C1 segment of cervical spinal cord (tissue), 14 donors: ENCODE measurements around the gene CDC42EP4.
A peak's percentile ranks its signal among the peaks of the same experiment; 100 is the strongest.
"Not testable (repeated sequence)": the region's sequence is repeated elsewhere in the genome, so short reads cannot be mapped to it uniquely, and the experiment has no call there.

ENCODE experiments used
- DNase-seq, 14 donors: peaks; one replicate each; lab custom pipeline; 2025; lab: John Stamatoyannopoulos, UW

Gene CDC42EP4

GRCh38 chr17:73320601-73321264, 8.9 kb upstream of the CDC42EP4 start:
- DNase-seq: no peak

GRCh38 chr17:73319766-73320165, 8.0 kb upstream of the CDC42EP4 start:
- DNase-seq: no peak

GRCh38 chr17:73318836-73319235, 7.0 kb upstream of the CDC42EP4 start:
- DNase-seq: no peak

- no peak for DNase-seq
Measured at GRCh38 chr17:73318427-73318813, 6.6 kb upstream of the CDC42EP4 start.

GRCh38 chr17:73317513-73318426, 6.0 kb upstream of the CDC42EP4 start:
- no peak for DNase-seq

- no peak for DNase-seq
Measured at GRCh38 chr17:73316919-73317505, 5.2 kb upstream of the CDC42EP4 start.

- no peak for DNase-seq
Measured at GRCh38 chr17:73315471-73315870, 3.7 kb upstream of the CDC42EP4 start.

GRCh38 chr17:73313526-73314127, 1.8 kb upstream of the CDC42EP4 start:
- DNase-seq: no peak

GRCh38 chr17:73312887-73313286, 1.1 kb upstream of the CDC42EP4 start:
- not testable (repeated sequence) for DNase-seq

GRCh38 chr17:73311428-73311780, 397 bp downstream of the CDC42EP4 start:
- no peak for DNase-seq

GRCh38 chr17:73309727-73310596, 1.8 kb downstream of the CDC42EP4 start:
- peak in 4 of 14 donors; percentile 22 to 60 (median 40) for DNase-seq

- not testable (repeated sequence) for DNase-seq
Measured at GRCh38 chr17:73308959-73309358, 2.8 kb downstream of the CDC42EP4 start.

GRCh38 chr17:73308017-73308823, 3.6 kb downstream of the CDC42EP4 start:
- DNase-seq: peak in 3 of 14 donors; percentile 7 to 51 (median 15)

- DNase-seq: peak in 9 of 14 donors; percentile 17 to 71 (median 45)
Measured at GRCh38 chr17:73307130-73307529, 4.7 kb downstream of the CDC42EP4 start.

- no peak for DNase-seq
Measured at GRCh38 chr17:73305845-73306836, 5.7 kb downstream of the CDC42EP4 start.

- DNase-seq: peak in 3 of 14 donors; percentile 23 to 83 (median 48)
Measured at GRCh38 chr17:73304971-73305812, 6.6 kb downstream of the CDC42EP4 start.

GRCh38 chr17:73304438-73304837, 7.4 kb downstream of the CDC42EP4 start:
- DNase-seq: peak in 1 of 14 donors; percentile 18

- DNase-seq: no peak
Measured at GRCh38 chr17:73302189-73302588, 9.6 kb downstream of the CDC42EP4 start.
